Memory B cell (primary cell): Measurements from ENCODE around the gene NBEA.

Experiments
- ATAC-seq: fragments of 150-1000 bp; cut with Tn5 transposase; 2 replicates; pipeline ENCODE4 v1.10.0; 2021; ENCODE audit warnings: low read depth, mild to moderate bottlenecking, moderate library complexity
- DNase-seq, 2 donors: peaks; one replicate each; pipeline ENCODE4 v3.0.0; 2022; ENCODE audit warnings: low spot score in 2 of 2
- H3K27ac Mint-ChIP-seq: one replicate; pipeline ENCODE4 v1.8.0; 2022; ENCODE audit warnings: mild to moderate bottlenecking, moderate library complexity, mixed read lengths
- H3K27me3 Mint-ChIP-seq: one replicate; pipeline ENCODE4 v1.8.0; 2022; ENCODE audit warnings: mixed read lengths
- H3K36me3 Mint-ChIP-seq: one replicate; pipeline ENCODE4 v1.8.0; 2022; ENCODE audit warnings: mild to moderate bottlenecking, mixed read lengths
- H3K4me1 Mint-ChIP-seq: one replicate; pipeline ENCODE4 v1.8.0; 2022; ENCODE audit warnings: mixed read lengths
- H3K4me3 Mint-ChIP-seq: one replicate; pipeline ENCODE4 v1.8.0; 2022; ENCODE audit warnings: mild to moderate bottlenecking, moderate library complexity, mixed read lengths
- H3K9me3 Mint-ChIP-seq: one replicate; pipeline ENCODE4 v1.8.0; 2022; ENCODE audit warnings: mixed read lengths

Gene NBEA

GRCh38 chr13:35144166-35144890 is 202.3 kb downstream of the NBEA start:
- H3K9me3 Mint-ChIP-seq = no peaks in the 10 kb centered on the region
- ATAC-seq = no peak
- H3K27me3 Mint-ChIP-seq = no peaks in the 10 kb centered on the region
- no peaks in the 10 kb centered on the region for H3K4me1 Mint-ChIP-seq
- no peaks in the 10 kb centered on the region for H3K36me3 Mint-ChIP-seq
- DNase-seq = no peak
- H3K27ac Mint-ChIP-seq = no peak overlapping the region
- H3K4me3 Mint-ChIP-seq = no peak overlapping the region

- no peaks in the 10 kb centered on the region for H3K27me3 Mint-ChIP-seq
- no peaks in the 10 kb centered on the region for H3K36me3 Mint-ChIP-seq
- no peaks in the 10 kb centered on the region for H3K9me3 Mint-ChIP-seq
- no peak overlapping the region for H3K4me3 Mint-ChIP-seq
- H3K27ac Mint-ChIP-seq = no peak overlapping the region
- no peaks in the 10 kb centered on the region for H3K4me1 Mint-ChIP-seq
- ATAC-seq = no peak
- no peak for DNase-seq
Observed at GRCh38 chr13:35146686-35147085, 204.6 kb downstream of the NBEA start.

GRCh38 chr13:35157143-35157755 is 215.2 kb downstream of the NBEA start:
- peaks cover 5% of the 10 kb centered on the region for H3K36me3 Mint-ChIP-seq
- H3K9me3 Mint-ChIP-seq = no peaks in the 10 kb centered on the region
- no peaks in the 10 kb centered on the region for H3K27me3 Mint-ChIP-seq
- H3K27ac Mint-ChIP-seq = no peak overlapping the region
- DNase-seq (peak; percentile 15 to 25), ATAC-seq (peak; percentile 31)
- no peak overlapping the region for H3K4me3 Mint-ChIP-seq
- peaks cover under 1% of the 10 kb centered on the region for H3K4me1 Mint-ChIP-seq

- H3K27me3 Mint-ChIP-seq = no peaks in the 10 kb centered on the region
- H3K36me3 Mint-ChIP-seq = peaks cover 5% of the 10 kb centered on the region
- ATAC-seq (no peak), DNase-seq (no peak)
- H3K4me1 Mint-ChIP-seq = peaks cover 3% of the 10 kb centered on the region
- no peak overlapping the region for H3K4me3 Mint-ChIP-seq
- H3K27ac Mint-ChIP-seq = peak overlapping the region; percentile 24
- H3K9me3 Mint-ChIP-seq = no peaks in the 10 kb centered on the region
Observed at GRCh38 chr13:35159041-35159440, 217.0 kb downstream of the NBEA start.

GRCh38 chr13:35160896-35161295 is 218.8 kb downstream of the NBEA start:
- no peak overlapping the region for H3K4me3 Mint-ChIP-seq

GRCh38 chr13:35162420-35162819 is 220.3 kb downstream of the NBEA start:
- peak overlapping the region; percentile 32 for H3K27ac Mint-ChIP-seq
- no peaks in the 10 kb centered on the region for H3K27me3 Mint-ChIP-seq
- peaks cover 5% of the 10 kb centered on the region for H3K36me3 Mint-ChIP-seq
- H3K4me3 Mint-ChIP-seq = peak overlapping the region; percentile 33
- peaks cover 3% of the 10 kb centered on the region for H3K4me1 Mint-ChIP-seq
- H3K9me3 Mint-ChIP-seq = no peaks in the 10 kb centered on the region
- ATAC-seq (no peak), DNase-seq (no peak)

More at GRCh38 chr13:35160896-35161295, 218.8 kb downstream of the NBEA start:
- ATAC-seq = no peak
- Mint-ChIP-seq H3K27me3 (no peaks in the 10 kb centered on the region), H3K36me3 (peaks cover 5% of the 10 kb centered on the region), H3K4me1 (peaks cover 3% of the 10 kb centered on the region), H3K27ac (no peak overlapping the region), H3K9me3 (no peaks in the 10 kb centered on the region)
- no peak for DNase-seq

GRCh38 chr13:35163674-35164073 is 221.6 kb downstream of the NBEA start:
- H3K27me3 Mint-ChIP-seq = no peaks in the 10 kb centered on the region
- no peak overlapping the region for H3K4me3 Mint-ChIP-seq
- no peaks in the 10 kb centered on the region for H3K9me3 Mint-ChIP-seq
- H3K4me1 Mint-ChIP-seq = peaks cover 3% of the 10 kb centered on the region
- H3K36me3 Mint-ChIP-seq = peaks cover 5% of the 10 kb centered on the region
- DNase-seq (no peak), ATAC-seq (no peak)
- no peak overlapping the region for H3K27ac Mint-ChIP-seq

GRCh38 chr13:35164324-35164932 is 222.4 kb downstream of the NBEA start:
- Mint-ChIP-seq H3K36me3 (peaks cover 1% of the 10 kb centered on the region), H3K27ac (no peak overlapping the region), H3K27me3 (no peaks in the 10 kb centered on the region), H3K9me3 (no peaks in the 10 kb centered on the region), H3K4me1 (peaks cover 3% of the 10 kb centered on the region), H3K4me3 (no peak overlapping the region)
- ATAC-seq = peak; percentile 70
- DNase-seq = peak in 1 of 2 donors; percentile 12

GRCh38 chr13:35165205-35165604 is 223.1 kb downstream of the NBEA start:
- ATAC-seq (no peak), DNase-seq (no peak)
- H3K36me3 Mint-ChIP-seq = no peaks in the 10 kb centered on the region

GRCh38 chr13:35179494-35179893 is 237.4 kb downstream of the NBEA start:
- peaks cover 6% of the 10 kb centered on the region for H3K36me3 Mint-ChIP-seq
- no peak for ATAC-seq
- H3K9me3 Mint-ChIP-seq = no peaks in the 10 kb centered on the region
- no peaks in the 10 kb centered on the region for H3K4me1 Mint-ChIP-seq
- no peaks in the 10 kb centered on the region for H3K27me3 Mint-ChIP-seq
- no peak overlapping the region for H3K27ac Mint-ChIP-seq
- DNase-seq = no peak
- H3K4me3 Mint-ChIP-seq = no peak overlapping the region

More at GRCh38 chr13:35165205-35165604, 223.1 kb downstream of the NBEA start:
- H3K27me3 Mint-ChIP-seq = no peaks in the 10 kb centered on the region
- no peaks in the 10 kb centered on the region for H3K9me3 Mint-ChIP-seq
- H3K27ac Mint-ChIP-seq = no peak overlapping the region
- peaks cover 3% of the 10 kb centered on the region for H3K4me1 Mint-ChIP-seq
- H3K4me3 Mint-ChIP-seq = no peak overlapping the region

GRCh38 chr13:35179920-35180663 is 238.0 kb downstream of the NBEA start:
- H3K9me3 Mint-ChIP-seq = no peaks in the 10 kb centered on the region
- H3K27ac Mint-ChIP-seq = no peak overlapping the region
- no peaks in the 10 kb centered on the region for H3K27me3 Mint-ChIP-seq
- ATAC-seq = no peak
- DNase-seq = no peak
- no peaks in the 10 kb centered on the region for H3K4me1 Mint-ChIP-seq
- H3K4me3 Mint-ChIP-seq = no peak overlapping the region
- peaks cover 10% of the 10 kb centered on the region for H3K36me3 Mint-ChIP-seq

- no peak overlapping the region for H3K27ac Mint-ChIP-seq
- no peaks in the 10 kb centered on the region for H3K4me1 Mint-ChIP-seq
- peaks cover 10% of the 10 kb centered on the region for H3K36me3 Mint-ChIP-seq
- no peak for ATAC-seq
- no peak for DNase-seq
- no peak overlapping the region for H3K4me3 Mint-ChIP-seq
- no peaks in the 10 kb centered on the region for H3K27me3 Mint-ChIP-seq
- H3K9me3 Mint-ChIP-seq = no peaks in the 10 kb centered on the region
Observed at GRCh38 chr13:35190241-35190640, 248.2 kb downstream of the NBEA start.

GRCh38 chr13:35191883-35192282 is 249.8 kb downstream of the NBEA start:
- Mint-ChIP-seq H3K27ac (no peak overlapping the region), H3K36me3 (peaks cover 14% of the 10 kb centered on the region), H3K9me3 (no peaks in the 10 kb centered on the region), H3K27me3 (no peaks in the 10 kb centered on the region), H3K4me3 (no peak overlapping the region), H3K4me1 (no peaks in the 10 kb centered on the region)
- DNase-seq (no peak), ATAC-seq (no peak)

GRCh38 chr13:35198613-35199200 is 256.6 kb downstream of the NBEA start:
- no peak for DNase-seq
- Mint-ChIP-seq H3K9me3 (no peaks in the 10 kb centered on the region), H3K4me3 (no peak overlapping the region), H3K36me3 (peaks cover 10% of the 10 kb centered on the region), H3K27me3 (no peaks in the 10 kb centered on the region), H3K27ac (no peak overlapping the region), H3K4me1 (no peaks in the 10 kb centered on the region)
- ATAC-seq = no peak
